ENCODE measurements around the gene DCC.

Gene DCC

DNA sequence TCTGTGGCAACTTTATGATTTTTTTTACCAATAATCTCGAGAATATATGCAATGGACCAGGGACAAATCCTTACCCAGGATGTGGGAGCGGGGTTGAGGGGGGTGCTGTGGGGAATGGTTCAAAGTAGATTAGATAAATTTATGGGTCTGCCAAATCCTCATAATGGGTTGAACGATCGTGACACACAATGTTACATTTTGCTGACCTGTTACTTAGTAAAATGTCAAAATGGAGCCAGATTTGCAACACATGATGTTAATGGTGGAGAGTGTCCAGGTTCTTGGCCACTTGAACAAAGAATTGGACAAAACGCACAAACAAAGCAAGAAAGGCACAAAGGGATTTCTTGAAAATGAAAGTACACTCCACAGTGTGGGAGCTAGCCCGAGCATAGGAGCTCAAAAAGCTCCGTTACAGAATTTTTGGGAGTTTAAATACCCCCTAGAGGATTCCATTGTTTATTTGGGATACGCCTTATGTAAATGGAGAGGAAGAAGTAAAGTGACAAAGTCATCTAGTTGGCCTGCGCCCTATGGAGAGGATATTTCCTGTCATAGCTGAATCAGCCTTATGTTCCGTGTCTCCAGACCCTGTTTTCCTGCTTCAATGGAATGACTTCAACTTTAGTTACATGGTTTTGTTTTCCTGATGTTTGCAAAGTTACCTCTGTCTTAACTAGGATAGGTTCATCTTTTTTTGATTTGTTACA lies 776.0 kb downstream of the DCC start:
- FAIRE-seq: no peak

DNA sequence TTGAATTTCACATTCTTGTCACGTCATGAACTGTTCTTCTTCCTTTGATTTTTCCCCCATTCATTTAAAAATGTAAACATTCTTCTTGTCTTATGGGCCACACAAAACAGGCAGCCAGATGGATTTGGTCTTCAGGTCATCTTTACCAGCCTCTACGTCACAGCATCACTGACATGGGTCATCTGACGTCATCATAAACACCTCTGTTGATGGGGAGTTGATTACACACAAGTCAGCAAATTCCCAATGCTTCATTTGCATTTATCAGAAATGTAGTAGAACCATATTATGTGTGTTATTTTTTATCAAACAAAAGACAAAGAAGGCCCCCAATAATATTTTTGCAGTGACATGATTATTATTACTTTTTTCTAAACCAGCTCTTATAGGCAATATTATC lies 777.9 kb downstream of the DCC start:
- FAIRE-seq: no peak

DNA sequence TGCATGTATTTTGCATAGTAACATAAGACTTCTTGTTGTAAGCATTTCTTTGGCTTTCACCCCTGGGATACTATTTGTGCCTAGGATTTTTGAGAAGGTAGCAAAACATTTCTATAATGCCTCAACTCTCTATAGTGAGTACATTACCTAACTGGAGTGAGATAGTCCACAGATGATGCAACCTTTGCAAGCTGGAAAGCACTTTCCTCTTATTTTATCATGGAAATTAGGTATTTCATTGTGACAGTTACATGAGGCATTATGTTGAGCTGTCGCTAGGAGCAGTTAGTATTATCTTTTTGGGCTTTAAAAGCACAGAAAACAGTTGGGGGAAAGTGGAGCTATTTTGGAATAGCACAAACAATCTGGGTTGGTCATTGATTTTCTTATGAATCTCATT lies 786.2 kb downstream of the DCC start:
- no peak for FAIRE-seq

DNA sequence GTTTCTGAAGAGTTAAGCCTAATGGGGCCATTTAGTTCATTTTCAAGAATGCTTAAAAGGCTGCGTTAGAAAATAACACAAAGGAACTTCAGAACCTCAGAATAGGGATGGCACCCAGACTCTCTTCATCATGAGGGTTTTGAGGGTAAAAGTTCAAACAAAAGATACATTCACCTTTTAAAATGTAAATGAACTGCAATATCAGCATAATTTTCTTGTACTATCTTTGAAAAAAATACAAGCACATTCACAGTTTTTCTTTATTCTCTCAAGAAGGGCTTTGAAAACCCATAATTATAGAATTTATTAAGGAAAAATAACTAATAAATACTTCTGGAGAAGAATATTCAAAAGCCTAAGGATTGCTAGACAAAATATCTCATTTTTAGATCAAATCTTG lies 791.0 kb downstream of the DCC start:
- FAIRE-seq: no peak

DNA sequence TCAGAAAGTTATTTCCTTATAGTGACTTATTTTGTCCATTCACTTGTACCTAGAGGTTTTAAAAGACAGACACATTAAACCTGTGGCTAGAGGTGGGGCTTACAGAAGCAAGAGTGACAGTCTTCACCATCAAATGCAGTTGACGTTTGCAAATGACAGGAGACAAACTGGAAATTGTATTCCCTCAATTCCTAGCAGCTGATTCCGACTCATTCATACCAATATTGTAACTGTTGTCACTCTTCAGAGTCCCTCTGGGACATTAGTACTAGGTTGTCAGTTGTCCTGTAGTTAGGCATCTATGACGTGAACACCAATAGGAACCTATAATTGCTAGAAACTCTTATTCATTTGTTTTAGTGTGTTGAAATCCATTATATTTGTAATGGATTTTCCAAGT lies 794.7 kb downstream of the DCC start:
- no peak for FAIRE-seq

DNA sequence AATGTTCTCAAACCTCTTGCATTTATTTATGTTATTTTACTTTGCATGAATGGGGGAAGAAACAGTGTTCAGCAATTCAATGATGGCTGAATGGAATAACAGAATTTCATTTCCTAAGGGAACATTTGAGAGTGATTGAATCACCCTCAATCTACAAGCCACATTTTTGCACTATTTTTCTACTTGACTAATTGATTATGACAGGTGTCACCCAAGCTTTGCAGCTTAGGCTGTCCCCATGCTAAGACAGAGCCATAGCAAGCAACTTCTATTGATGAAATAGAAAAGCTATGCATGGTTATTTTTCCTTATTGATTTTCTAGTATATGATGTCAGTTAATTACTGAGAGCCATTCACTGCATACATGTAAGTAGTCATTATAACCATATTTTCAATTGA lies 795.7 kb downstream of the DCC start:
- FAIRE-seq: no peak

DNA sequence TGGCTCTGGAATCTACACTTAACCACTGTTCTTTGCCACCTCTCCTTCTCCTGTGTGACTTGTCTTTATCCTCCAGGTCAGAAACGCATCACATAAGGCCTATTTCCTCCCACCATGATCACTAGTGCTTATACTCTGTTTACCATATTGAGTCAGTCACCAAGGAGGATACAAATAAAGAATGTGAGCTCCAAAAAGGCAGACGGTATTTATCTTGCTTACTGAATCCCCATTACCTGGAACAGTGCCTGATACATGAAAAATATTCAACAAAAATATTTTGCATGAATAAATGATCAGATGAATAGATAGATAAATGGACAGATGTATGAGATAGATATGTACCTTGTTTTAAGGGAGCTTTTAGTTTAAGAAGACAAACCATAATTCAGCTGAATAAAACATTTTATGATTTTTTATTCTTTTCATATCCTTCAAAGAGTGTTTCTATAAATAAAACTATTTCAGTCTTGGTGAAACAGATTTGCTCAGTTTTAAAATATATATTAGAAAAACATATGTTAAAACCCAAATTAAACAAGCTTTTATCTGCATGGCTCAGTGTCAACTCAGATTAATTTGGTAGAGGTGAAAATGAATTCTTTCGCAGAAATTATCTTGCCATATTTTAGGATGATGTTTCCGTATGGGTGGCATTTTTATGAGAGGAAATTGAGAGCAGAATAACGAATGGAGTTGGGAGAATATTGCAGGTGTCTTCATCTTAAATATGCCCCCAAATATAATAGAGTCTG lies 799.9 kb downstream of the DCC start:
- no peak for FAIRE-seq

DNA sequence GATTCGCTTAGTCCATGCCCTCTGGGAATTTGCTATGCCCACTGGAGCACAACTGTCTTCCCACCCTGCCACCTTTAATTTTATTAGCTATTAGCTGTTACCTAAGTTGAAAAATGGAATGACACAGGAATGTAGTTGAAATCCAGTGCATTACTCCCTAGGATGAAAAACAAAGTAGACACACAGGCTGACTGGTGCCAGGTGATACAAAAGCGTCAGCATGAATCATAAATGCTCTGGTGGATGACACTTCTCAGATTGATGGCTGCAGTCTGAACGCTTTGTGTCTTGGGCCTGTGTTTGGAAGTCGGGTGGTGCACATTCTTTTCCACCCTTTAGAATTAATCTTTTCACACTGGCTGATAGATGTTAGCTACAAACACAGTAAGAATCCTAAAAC lies 802.0 kb downstream of the DCC start:
- no peak for FAIRE-seq

DNA sequence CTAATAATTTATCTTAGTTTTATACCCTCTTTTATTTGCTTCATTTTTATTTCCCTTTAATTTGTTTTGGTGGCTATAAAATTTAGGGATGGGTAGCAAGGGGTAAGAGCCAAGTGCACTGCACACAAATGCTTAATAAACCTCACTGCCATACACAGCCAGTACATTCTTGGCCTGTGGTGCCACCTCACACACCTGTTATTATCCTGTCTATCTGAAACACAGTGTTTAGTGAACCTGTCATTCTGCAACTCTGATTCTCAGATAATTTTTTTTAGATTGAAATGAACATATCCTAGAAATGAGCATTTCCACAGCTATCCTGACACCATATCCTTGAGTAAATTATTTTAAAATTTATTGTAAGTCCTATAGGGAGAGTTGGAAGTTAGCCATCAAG lies 807.5 kb downstream of the DCC start:
- no peak for FAIRE-seq

DNA sequence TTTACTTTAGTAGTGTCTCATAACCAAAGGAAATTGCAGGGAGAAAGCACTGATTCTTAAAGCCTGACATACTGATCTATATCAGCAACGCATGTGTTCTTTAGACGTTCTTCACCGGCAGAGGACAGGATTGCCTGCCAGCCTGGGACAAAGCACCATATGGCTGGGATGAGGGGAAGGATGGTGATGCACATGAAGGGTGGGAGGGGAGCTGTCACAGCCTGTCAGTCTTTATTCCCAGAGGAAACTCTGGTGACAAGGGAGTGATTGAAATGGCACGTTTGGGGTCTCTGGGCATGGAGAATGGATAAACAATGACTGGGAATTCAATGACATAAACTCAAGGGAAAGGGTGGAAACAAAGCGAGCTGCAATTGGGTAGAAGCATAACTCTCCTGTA lies 808.1 kb downstream of the DCC start:
- no peak for FAIRE-seq

DNA sequence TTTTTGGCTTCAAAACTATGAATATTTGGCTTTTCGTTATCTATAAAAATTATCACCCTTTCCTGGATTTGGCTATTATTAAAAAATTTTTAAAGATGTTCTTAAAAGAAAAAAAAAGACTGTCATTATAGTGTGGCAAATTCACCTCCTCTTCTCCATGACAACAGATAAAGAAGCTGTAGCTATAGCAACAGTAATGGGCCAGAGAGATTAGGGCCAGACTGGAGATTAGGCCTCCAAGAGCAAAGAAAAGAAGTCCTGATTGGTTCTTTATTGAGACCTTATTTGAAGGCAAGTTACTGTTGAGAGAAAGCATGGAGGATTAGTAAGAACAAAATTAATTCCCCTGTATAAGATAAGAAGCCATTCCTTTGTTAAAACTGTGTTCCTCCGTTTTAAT lies 812.5 kb downstream of the DCC start:
- FAIRE-seq: no peak

DNA sequence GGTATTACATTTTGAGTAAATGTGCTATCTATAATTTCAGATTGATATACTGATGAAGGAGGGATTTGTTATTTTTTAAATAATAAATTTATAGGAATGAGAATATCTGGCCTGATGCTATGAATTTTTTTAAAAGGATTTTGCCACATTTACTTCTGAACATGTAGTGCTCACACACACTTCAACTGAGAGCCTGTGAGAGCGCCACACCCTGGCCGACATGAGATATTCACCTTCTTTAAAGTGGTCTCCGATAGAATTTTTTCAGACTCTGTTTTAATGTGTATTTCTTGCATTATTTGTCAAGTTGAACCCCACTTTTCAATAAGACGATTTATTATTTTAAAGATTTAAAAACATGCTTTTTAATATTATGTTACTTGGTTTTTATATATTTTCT lies 813.3 kb downstream of the DCC start:
- no peak for FAIRE-seq

DNA sequence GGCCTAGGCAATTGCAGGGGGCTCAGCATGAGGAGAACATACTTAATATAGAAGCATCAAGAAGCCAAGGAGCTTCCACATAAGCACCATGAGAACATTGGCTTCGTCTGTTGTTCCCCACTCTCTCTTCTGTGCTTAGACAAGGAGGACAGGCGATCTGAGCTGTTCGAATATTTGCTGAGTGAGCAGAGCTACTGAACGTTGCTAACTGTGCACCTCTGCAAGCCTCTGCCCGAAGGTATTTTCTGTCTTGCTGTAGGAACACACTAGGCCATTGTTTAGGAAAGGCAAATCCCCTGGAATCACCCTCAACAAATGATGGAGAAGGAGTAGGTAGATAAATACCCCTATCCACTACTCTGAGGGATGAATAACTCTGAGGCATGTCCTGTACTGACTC lies 813.8 kb downstream of the DCC start:
- FAIRE-seq: no peak

DNA sequence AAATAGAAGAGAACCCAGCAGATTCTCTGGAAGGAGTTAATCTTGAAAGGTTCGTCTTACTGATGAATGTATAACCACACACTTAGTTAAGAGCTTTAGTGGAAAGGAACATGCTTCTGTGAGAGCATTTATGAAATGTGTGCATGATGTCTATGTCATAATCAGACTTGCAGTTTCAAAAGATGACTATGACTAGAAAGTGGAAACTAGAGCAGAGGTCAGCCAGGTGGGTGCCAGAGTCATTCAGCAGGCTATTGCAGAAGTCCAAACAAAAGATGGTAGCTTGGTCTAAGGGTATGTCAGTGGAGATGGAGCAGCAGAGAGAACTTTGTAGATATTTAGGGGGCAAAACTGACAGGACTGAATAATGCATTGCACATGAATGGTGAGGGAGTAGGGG lies 825.8 kb downstream of the DCC start:
- FAIRE-seq: no peak

DNA sequence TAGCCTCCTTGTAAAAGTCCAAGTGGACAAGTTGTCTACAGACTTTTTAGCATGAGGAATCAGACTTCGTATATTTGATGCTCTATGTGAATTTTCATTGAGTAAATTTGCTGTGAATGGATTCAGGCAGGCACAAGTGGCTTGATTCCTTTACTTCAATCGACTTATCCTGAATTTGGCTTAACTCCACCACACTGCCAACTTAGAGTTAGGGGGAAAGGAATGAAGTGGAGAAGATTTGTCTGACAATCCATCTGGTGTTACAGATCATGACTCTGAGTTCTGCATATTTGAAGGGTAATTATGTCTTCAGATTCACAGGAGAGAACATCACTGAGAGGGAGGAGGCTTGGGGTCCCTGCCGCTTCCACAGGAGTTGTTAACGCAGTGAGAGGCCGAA lies 829.3 kb downstream of the DCC start:
- no peak for FAIRE-seq

DNA sequence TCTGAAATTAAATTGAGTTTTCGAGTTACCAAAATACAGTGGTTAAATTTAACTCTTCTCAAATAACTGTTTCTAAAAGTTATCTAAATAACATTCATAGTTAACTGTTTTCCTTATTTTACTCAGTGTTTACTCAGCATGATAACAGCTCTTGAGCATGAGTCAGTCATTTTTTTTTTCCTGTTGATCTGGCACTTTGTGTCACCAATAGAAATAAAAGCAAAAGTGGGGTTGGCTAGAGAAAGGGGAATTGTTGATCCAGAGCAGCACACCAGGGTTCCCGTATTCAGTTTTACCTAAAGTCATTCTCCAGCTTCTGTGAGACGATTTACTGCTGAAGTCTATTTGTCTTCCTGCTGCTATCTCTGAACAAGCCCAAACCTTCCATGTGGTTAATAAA lies 851.6 kb downstream of the DCC start:
- no peak for FAIRE-seq

DNA sequence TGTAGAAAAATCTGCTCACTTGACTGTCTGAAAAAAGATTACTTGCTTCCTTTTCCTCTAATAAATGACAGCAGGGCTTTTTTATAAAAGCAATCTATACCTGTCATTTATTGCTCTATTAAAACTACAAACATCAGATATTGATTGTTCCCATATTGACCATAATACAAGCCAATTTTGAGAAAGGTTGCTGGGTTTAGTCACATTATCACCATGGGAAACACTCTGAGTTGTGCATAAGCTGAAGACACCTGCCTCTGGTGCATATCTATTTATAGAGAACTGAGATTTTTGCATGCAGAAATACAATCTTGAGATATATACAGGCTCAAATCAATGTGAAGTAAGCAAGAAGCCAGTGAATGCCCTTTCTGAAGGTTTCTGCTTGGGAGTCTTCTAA lies 853.9 kb downstream of the DCC start:
- no peak for FAIRE-seq

DNA sequence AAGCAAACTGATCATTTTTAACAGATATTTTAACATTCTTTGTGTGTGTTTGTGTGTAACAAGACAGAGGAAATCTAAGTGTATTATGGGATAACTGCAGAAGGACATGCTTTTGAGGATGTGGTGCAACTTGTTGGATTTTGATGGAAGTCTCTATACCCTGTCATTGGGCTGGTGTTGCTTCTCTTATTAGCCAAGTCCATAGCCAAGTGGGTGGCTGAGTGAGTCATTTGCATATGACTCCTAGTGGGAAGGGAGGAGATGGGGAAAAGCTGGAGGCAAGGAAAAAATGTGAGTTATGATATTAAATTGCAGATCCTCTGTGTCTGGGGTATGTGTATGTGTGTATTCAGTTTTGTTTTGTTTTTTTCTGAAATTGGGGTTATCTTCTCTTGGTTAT lies 879.9 kb downstream of the DCC start:
- FAIRE-seq: no peak

DNA sequence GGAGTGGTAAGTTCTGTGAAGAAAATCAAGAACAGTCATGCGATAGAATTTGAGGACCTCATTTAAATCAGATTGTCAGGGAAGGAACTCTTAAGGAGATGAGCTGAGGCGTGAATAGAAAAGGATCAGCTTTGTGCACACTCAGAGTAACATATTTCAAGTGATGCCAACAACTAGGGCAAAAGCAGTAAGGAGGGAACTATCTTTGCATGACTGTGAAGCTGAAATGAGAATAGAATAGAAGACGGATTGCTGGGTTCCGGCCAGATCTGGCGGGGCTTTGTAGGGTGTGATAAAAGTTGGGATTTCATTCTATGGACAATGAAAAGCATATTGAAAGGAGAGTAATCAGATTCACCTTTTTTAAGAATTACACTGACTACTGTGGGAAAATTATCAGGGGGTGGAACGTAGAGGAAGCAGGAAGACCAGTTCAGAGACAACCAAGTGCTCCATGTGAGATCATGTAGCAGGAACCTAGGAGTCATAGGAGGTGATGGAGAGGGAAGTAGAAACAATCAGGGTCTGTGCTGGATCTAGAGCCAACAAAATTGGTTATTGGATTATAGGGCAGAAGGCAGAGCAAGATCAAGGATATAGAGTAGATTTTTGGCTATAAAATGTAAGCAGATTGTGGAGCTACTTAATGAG lies 884.3 kb downstream of the DCC start:
- no peak for FAIRE-seq

DNA sequence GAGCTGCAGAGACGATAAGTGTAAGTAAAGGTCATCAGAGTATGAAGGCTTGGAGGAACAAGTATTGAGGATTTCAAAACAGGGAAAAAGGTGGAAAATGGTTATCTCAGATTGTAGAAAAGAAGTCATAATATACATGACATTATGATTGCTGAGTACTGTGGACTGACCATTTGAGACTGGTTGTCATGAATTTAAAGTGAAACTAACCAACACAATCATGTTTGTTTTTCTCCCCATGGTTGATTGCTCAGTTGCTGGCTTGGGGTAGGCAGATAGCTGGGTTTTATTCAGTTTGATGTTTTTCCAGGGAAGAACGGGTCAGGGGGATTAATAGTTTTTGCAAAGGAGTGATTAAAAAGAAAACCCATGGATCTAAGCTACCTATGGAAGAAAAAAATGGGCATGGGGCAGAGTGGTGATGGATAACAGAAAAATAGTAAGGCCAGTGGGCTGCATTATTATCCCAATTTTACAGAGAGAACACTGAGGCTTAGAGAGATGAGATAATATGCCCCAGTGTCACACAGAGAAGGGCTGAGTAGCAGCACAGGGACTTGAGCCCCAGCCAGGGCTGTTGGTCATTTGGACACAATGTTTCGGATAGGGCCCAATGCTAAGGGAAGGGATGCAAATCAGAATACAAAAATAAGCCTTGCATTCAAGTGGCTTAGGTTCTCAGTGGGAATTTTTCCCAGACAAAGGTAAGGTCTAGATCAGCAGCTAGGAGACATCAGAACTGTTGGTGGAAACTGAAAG lies 885.7 kb downstream of the DCC start:
- no peak for FAIRE-seq

DNA sequence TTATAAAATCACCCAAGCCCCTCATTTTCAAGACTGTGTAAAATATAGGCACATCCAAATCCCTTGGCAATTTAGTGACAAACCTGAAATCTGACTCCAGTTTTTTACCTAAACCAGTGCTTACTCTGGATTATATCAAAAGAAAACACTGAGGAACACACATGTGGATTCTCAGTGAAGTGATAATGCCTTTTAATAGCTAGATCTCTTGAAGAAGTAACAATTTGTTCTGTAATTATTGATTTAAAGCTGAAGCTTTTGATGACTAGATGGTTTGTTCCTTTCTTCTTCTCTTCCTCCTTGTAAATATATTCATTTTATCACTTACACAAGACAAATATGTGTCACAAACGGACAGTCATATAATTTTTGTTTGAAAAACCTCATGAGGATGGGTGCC lies 894.6 kb downstream of the DCC start:
- FAIRE-seq: no peak

DNA sequence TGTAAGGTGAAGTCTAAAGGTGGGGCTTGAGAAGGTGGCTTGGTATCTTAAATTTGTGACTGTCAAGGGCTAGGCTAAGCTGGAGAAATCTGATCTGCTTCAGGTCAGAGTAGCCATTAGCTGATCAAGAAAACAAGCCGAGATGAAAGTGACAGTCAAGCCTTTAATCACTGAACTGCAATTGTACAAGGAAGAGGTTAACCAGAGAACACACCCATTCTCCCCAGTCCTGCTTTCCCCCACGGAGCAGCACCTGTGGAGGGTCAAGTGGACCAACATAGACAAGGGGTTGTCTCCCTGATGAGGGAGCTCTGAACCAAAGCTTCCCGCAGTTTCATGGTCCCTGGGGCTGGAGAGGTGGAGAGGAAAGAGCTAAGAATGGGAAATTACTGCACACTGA lies 901.2 kb downstream of the DCC start:
- no peak for FAIRE-seq

DNA sequence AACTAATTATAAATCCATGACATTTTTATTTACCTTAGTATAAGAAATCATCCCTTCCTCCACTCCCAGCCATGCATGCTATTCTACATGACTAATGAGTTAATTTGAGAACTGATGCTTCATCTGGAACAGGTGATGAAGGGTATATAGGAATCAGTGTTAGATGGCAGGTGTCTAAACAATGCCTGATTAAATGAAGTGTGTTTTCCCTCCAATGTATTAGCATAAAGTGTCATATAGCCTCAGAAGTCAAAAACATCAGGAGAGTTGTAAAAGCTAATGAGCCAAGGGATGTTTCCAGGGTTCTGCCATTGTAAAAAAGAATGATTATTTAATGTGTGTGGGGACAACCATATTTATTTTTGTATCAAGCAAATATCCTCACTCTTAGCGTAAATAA lies 913.8 kb downstream of the DCC start:
- FAIRE-seq: no peak

DNA sequence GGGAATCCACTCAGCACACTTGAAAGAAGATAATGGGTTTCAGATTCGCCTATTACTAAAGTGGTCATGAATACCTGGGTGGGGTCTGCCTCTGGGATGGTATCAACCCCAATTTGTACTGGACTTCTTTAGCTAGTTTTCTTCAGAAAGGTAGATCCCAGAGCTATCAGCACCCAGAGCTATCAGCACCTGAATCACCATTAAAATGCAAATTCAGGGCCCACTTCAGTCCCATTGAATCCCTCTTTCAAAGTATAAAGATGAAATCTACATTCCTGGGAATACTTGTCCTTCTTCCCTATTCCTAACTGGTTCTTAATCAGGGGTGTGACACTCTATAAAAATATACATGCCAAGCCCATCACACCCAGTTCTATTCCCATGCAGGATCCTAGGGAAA lies 914.3 kb downstream of the DCC start:
- FAIRE-seq: no peak

All from colon (tissue), 2 donors.